HFFc6 (cell line): ENCODE measurements around the gene SIDT2. TPM values are rescaled to one million over a fixed set of nuclear protein-coding genes. Genes with fewer than 3 reads are reported as not detected.
A peak's percentile ranks its signal among the peaks of the same experiment; 100 is the strongest.

Experiments
- DNase-seq: peaks from one replicate; pipeline ENCODE4 v3.0.0-alpha.2; 2018
- H3K27ac Mint-ChIP-seq: 2 replicates; pipeline ENCODE4 v1.8.0; 2020; ENCODE audit warnings: mild to moderate bottlenecking, mixed read lengths
- H3K27me3 Mint-ChIP-seq: 2 replicates; pipeline ENCODE4 v1.8.0; 2021; ENCODE audit warnings: mild to moderate bottlenecking, moderate library complexity, mixed read lengths; ENCODE audit not compliant: insufficient read depth
- H3K36me3 Mint-ChIP-seq: 2 replicates; pipeline ENCODE4 v1.8.0; 2021; ENCODE audit warnings: low read depth, mixed read lengths
- H3K4me1 Mint-ChIP-seq: 2 replicates; pipeline ENCODE4 v1.8.0; 2020; ENCODE audit warnings: low read depth, mixed read lengths
- H3K4me3 Mint-ChIP-seq: 2 replicates; pipeline ENCODE4 v1.8.0; 2020; ENCODE audit warnings: mild to moderate bottlenecking, moderate library complexity, mixed read lengths
- H3K9me3 Mint-ChIP-seq: 2 replicates; pipeline ENCODE4 v1.8.0; 2020; ENCODE audit warnings: mild to moderate bottlenecking, mixed read lengths
- total RNA-seq, 6 experiments: library from RNA; stranded (reverse); fragmentation: NEBNext Ultra II Directional; extraction: Animal tissue kit (Norgen Biotek cat#: 25700); gene quantifications; 2 replicates in 1 of 6; 3 replicates in 5 of 6; pipeline ENCODE4 v1.2.3, GENCODE V29; 2021
- TF ChIP-seq, protein P1 (sequence below): fragments of 200-600 bp; sonication (generic); IDR thresholded peaks from 2 replicates; pipeline ENCODE4 v1.5.0; 2021; ENCODE audit warnings: antibody characterized with exemption, mild to moderate bottlenecking

Gene SIDT2
- total RNA-seq, 6 experiments from 2014 or later: 33.9 to 53.9 (median 37.7) TPM

- H3K27ac Mint-ChIP-seq: no peak overlapping the region
These were observed 3.4 kb upstream of the SIDT2 start for GRCh38 chr11:117175104-117175503.

DNA sequence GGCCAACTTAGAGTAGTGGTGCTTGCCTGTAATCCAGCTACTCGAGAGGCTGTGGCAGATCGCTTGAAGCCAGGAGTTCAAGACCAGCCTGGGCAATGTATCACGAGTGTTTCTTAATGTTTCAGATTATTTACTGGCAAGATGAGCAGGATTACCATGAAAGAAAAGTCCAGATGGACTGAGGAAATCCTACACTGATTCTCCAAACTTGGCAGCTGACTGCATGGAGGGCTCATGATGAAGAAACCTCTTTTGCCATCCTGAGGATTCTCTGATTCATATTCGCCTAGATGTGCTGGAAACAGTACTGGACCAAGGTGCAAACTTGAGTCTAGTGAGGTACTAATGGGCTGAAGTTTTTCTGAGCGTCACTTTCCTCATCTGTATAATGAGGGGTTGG, 2.8 kb upstream of the SIDT2 start:
- no peak overlapping the region for H3K27ac Mint-ChIP-seq
- TF ChIP-seq, protein P1, sequence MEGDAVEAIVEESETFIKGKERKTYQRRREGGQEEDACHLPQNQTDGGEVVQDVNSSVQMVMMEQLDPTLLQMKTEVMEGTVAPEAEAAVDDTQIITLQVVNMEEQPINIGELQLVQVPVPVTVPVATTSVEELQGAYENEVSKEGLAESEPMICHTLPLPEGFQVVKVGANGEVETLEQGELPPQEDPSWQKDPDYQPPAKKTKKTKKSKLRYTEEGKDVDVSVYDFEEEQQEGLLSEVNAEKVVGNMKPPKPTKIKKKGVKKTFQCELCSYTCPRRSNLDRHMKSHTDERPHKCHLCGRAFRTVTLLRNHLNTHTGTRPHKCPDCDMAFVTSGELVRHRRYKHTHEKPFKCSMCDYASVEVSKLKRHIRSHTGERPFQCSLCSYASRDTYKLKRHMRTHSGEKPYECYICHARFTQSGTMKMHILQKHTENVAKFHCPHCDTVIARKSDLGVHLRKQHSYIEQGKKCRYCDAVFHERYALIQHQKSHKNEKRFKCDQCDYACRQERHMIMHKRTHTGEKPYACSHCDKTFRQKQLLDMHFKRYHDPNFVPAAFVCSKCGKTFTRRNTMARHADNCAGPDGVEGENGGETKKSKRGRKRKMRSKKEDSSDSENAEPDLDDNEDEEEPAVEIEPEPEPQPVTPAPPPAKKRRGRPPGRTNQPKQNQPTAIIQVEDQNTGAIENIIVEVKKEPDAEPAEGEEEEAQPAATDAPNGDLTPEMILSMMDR: no peak
- H3K36me3 Mint-ChIP-seq: peaks cover 13% of the 10 kb centered on the region
- no peak for DNase-seq
- H3K9me3 Mint-ChIP-seq: no peaks in the 10 kb centered on the region
- H3K4me3 Mint-ChIP-seq: no peak overlapping the region
- peaks cover 40% of the 10 kb centered on the region for H3K4me1 Mint-ChIP-seq
- H3K27me3 Mint-ChIP-seq: peaks cover 8% of the 10 kb centered on the region; the same call in 1 of the 2 replicates

More at GRCh38 chr11:117175104-117175503, 3.4 kb upstream of the SIDT2 start:
- peaks cover 15% of the 10 kb centered on the region for H3K36me3 Mint-ChIP-seq
- H3K4me1 Mint-ChIP-seq: peaks cover 34% of the 10 kb centered on the region
- TF ChIP-seq, protein P1: no peak
- H3K9me3 Mint-ChIP-seq: no peaks in the 10 kb centered on the region
- no peak for DNase-seq
- H3K4me3 Mint-ChIP-seq: no peak overlapping the region
- H3K27me3 Mint-ChIP-seq: peaks cover 8% of the 10 kb centered on the region; the same call in 1 of the 2 replicates

- no peak overlapping the region for H3K27ac Mint-ChIP-seq
- TF ChIP-seq, protein P1: no peak
- H3K4me3 Mint-ChIP-seq: no peak overlapping the region
- no peak for DNase-seq
- no peaks in the 10 kb centered on the region for H3K9me3 Mint-ChIP-seq
- peaks cover 44% of the 10 kb centered on the region for H3K4me1 Mint-ChIP-seq
- peaks cover 8% of the 10 kb centered on the region; the same call in 1 of the 2 replicates for H3K27me3 Mint-ChIP-seq
- H3K36me3 Mint-ChIP-seq: peaks cover 9% of the 10 kb centered on the region
These were observed 2.4 kb upstream of the SIDT2 start for GRCh38 chr11:117176186-117176585.

GRCh38 chr11:117177534-117178209, 871 bp upstream of the SIDT2 start:
- TF ChIP-seq, protein P1: no peak
- H3K9me3 Mint-ChIP-seq: no peaks in the 10 kb centered on the region
- DNase-seq: no peak
- no peaks in the 10 kb centered on the region; the same call in none of the 2 replicates for H3K36me3 Mint-ChIP-seq
- H3K27me3 Mint-ChIP-seq: peaks cover 8% of the 10 kb centered on the region; the same call in 1 of the 2 replicates
- peak overlapping the region; percentile 98 for H3K4me3 Mint-ChIP-seq
- peak overlapping the region; percentile 88 for H3K27ac Mint-ChIP-seq
- peaks cover 41% of the 10 kb centered on the region for H3K4me1 Mint-ChIP-seq

DNA sequence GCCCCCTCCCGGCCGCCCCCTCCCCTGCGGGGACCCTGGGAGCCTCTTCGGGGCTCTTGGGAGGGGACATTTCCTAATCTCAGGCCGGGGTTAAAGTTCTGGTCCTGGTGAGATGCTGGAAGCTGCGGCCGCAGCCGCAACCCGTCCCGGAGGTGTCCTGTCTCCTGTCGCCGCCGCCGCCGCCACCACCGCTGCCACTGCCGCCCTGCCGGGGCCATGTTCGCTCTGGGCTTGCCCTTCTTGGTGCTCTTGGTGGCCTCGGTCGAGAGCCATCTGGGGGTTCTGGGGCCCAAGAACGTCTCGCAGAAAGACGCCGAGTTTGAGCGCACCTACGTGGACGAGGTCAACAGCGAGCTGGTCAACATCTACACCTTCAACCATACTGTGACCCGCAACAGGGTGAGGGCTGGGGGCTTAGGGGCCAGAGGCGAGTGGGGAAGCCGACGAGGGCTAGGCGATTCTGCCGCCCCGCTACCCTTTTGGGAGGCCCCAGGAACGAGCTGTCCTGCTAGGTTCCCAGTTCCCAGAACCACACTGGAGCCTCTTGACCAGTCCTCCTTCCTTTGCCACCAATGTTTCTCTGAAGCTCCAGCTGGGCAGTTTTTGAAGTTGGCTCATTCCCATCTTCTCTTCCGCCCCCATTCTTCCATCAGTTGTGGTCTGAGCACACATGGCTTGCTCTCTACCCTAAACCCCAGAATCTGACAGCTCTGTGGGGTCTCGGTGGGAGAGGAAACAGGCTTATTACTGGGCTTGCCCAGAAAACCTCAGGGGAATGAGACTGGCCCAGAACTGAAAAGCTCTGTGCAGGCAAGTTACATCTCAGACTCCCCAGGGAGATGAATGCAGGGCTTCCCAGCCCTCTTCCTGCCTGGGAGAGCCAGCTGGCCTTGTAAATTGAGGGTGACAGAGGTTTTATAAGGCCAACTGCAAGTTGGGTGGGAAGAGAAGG, 781 bp downstream of the SIDT2 start:
- peak overlapping the region; percentile 91 for H3K27ac Mint-ChIP-seq
- H3K27me3 Mint-ChIP-seq: no peaks in the 10 kb centered on the region

More for the DNA sequence above, 781 bp downstream of the SIDT2 start:
- Mint-ChIP-seq H3K9me3 (no peaks in the 10 kb centered on the region), H3K4me1 (peaks cover 31% of the 10 kb centered on the region), H3K4me3 (peak overlapping the region; percentile 98), H3K36me3 (no peaks in the 10 kb centered on the region; the same call in 1 of the 2 replicates)
- TF ChIP-seq, protein P1: no peak
- DNase-seq: no peak
